GM10847 (cell line): ENCODE measurements around the gene CARHSP1.

Source experiments
- POLR2A ChIP-seq: IDR thresholded peaks from 2 replicates; pipeline ENCODE4 v1.6.1; 2011; ENCODE audit not compliant: insufficient read length; ENCODE audit errors: extremely low read depth

CARHSP1 gene

GRCh38 chr16:8899709-8900317 is 31.0 kb upstream of the CARHSP1 start:
- TF ChIP-seq POLR2A: no peak

DNA sequence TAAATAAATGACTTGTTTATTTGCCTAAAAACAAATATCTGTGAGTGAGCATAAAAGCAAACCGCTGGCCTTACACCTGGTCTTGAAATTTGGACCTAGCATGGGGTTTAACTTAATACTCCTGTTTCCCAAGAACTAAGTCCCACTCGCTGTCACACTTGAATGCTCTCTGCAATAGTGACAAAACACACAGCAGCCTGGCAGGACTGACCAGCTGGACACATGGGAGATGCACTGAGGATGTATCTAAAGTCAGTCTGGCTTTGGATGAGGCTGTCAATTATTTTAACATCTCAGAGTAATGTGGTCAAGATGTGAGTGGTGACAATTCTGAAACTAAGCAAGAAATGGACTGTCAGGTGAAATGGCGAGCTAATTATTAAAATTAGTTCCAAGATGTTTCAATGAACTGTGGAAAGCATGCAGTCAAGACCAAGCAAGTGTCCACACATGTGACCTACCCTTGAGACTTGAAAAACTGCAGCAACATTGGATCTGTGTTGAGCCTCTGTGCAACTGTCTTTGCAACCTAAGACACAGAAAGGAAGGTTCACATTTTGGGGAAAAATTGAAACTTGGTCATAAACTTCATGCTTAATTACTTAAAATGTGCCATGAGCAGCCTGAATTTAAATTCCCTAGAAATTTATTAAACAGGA is 30.0 kb upstream of the CARHSP1 start:
- TF ChIP-seq POLR2A: no peak

- no peak for TF ChIP-seq POLR2A
Observed at GRCh38 chr16:8894736-8895334, 26.0 kb upstream of the CARHSP1 start.

- no peak for TF ChIP-seq POLR2A
Observed at GRCh38 chr16:8893976-8894690, 25.3 kb upstream of the CARHSP1 start.

DNA sequence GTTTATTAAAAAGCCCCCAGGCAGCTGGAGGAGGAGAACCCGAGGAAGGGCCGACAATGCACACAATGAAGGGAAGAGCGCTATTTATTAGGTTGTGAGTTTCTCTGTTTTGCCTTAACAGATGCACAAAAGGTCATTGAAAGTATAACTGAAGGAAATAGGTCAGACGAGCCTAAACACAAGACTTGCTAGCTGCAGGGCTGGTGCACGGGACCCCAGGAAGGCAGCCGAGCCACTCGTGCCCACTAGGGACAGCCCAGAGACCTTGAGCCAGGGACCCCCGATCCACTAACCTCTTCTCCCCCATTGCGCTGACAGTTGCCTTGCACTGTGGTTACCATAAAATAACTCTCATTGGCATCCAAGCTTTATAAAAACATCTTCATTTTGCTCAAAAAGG is 24.6 kb upstream of the CARHSP1 start:
- no peak for TF ChIP-seq POLR2A

DNA sequence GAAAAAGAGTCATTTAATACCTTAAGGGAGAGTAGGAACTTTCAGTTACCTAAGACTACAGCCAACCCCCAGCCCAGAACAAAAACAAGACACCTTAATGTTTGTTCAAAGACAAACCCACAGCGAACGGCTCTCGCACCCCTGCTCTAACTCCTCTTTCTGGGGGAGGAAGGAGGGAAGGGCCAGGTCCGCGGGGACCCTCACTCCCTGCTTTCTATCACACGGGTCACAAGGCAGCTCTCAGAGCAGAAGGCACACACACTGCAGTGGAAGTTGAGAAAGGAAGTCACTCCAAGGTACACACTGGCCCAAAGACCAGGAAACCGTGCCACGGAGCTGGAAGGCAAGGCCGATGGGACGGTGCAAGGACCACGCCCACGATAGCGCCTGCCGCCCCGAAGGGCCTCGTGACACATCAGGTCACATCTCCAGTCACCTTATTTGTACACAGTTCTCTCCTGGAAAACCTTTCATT is 23.3 kb upstream of the CARHSP1 start:
- TF ChIP-seq POLR2A: no peak

GRCh38 chr16:8890549-8890921 is 21.7 kb upstream of the CARHSP1 start:
- TF ChIP-seq POLR2A: no peak

DNA sequence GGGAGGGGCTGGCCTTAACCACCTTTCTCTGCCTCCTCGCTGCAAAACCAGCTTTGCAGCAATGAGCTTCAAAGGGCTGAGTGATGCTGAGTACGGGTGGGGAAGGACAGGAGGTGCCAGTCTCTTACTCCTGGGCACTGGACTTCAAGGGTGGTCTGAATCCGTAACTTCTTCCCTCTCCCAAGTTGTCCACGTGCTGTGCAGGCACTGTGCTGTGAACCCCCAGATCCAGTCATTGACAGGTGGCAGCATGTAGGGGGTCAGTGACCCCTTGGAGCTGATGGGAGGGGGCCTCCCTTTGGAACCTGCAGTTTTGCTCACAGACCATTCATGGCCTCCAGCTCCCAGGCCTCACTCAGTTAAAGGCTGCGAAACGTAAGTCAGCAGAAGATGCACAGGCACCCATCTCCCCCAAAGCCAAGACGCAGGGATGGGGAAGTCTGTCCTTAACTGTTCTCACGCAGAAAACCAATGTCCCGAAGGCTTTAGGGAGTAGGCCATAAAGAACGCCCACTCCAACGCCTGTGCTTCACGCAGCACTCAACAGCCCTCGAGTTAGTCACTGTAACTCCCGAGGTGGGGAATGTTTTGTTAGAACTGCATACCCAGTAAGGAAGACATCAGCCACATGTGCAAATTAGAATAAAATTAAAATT is 21.2 kb upstream of the CARHSP1 start:
- no peak for TF ChIP-seq POLR2A

GRCh38 chr16:8888951-8889892 is 20.4 kb upstream of the CARHSP1 start:
- no peak for TF ChIP-seq POLR2A

DNA sequence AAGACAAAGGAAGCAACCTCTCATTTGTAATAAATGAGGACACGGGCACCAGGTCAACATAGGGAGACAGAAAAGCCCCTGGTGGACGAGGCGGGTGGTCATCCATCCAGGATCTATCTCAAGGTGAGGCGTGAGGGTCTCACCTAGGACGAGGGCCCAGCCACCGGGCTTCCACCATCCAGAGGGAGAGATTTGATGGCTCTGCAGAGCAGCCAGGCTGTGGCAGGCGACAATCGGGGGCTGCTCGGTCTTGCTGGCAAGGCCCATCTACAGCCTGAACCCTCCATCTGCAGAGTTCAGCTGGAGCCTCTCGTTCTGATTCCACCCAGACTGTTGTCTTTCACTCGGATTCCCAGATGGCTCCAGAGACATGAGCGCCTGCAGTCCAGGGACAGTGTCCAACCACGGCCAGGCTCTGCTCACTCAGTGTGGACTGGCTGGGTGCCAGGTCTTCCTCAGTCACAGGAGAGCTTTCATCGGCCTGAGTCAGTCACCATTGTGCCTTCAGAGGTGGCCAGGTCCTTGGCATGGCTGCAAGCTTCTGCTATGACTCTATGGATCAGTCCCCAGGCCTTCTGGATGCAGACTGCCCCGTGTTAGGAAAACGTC is 19.2 kb upstream of the CARHSP1 start:
- TF ChIP-seq POLR2A: no peak

- no peak for TF ChIP-seq POLR2A
Observed at GRCh38 chr16:8887431-8887765, 18.6 kb upstream of the CARHSP1 start.

GRCh38 chr16:8886593-8887430 is 18.0 kb upstream of the CARHSP1 start:
- no peak for TF ChIP-seq POLR2A

- TF ChIP-seq POLR2A: no peak
Observed at GRCh38 chr16:8885674-8886592, 17.1 kb upstream of the CARHSP1 start.
